ENCODE measurements around the gene FGD1.

Gene FGD1

GRCh38 chrX:54529151-54529550 is 33.1 kb upstream of the FGD1 start:
- no peak for DNase-seq (ENCODE audit: low spot score)
- TF ChIP-seq CTCF (IDR thresholded peaks at IDR 0.05; ENCODE audit: borderline replicate concordance, control extremely low read depth, extremely low read depth, insufficient read depth, missing control alignments), result no peak
- in situ Hi-C loops (cut with MboI; ENCODE audit: low sequenced_read_pairs, unreplicated experiment), result no loop called here

- DNase-seq (ENCODE audit: low spot score), result no peak
These were observed 13.4 kb upstream of the FGD1 start for GRCh38 chrX:54509400-54509799.

GRCh38 chrX:54496936-54497335 is 902 bp upstream of the FGD1 start:
- no peak for TF ChIP-seq CTCF (IDR thresholded peaks at IDR 0.05; ENCODE audit: borderline replicate concordance, control extremely low read depth, extremely low read depth, insufficient read depth, missing control alignments)
- in situ Hi-C loops (cut with MboI; ENCODE audit: low sequenced_read_pairs, unreplicated experiment), result no loop called here

More at GRCh38 chrX:54509400-54509799, 13.4 kb upstream of the FGD1 start:
- in situ Hi-C loops (cut with MboI; ENCODE audit: low sequenced_read_pairs, unreplicated experiment), result no loop called here
- no peak for TF ChIP-seq CTCF (IDR thresholded peaks at IDR 0.05; ENCODE audit: borderline replicate concordance, control extremely low read depth, extremely low read depth, insufficient read depth, missing control alignments)

GRCh38 chrX:54496517-54496852 is 451 bp upstream of the FGD1 start:
- in situ Hi-C loops (cut with MboI; ENCODE audit: low sequenced_read_pairs, unreplicated experiment), result no loop called here
- no peak for DNase-seq (ENCODE audit: low spot score)
- TF ChIP-seq CTCF (IDR thresholded peaks at IDR 0.05; ENCODE audit: borderline replicate concordance, control extremely low read depth, extremely low read depth, insufficient read depth, missing control alignments), result no peak

More at GRCh38 chrX:54496936-54497335, 902 bp upstream of the FGD1 start:
- DNase-seq (ENCODE audit: low spot score), result no peak

- in situ Hi-C loops (cut with MboI; ENCODE audit: low sequenced_read_pairs, unreplicated experiment), result no loop called here
- no peak for TF ChIP-seq CTCF (IDR thresholded peaks at IDR 0.05; ENCODE audit: borderline replicate concordance, control extremely low read depth, extremely low read depth, insufficient read depth, missing control alignments)
- no peak for DNase-seq (ENCODE audit: low spot score)
These were observed 833 bp downstream of the FGD1 start for GRCh38 chrX:54494989-54495813.

GRCh38 chrX:54494166-54494988 is 1.7 kb downstream of the FGD1 start:
- no peak for DNase-seq (ENCODE audit: low spot score)
- TF ChIP-seq CTCF (IDR thresholded peaks at IDR 0.05; ENCODE audit: borderline replicate concordance, control extremely low read depth, extremely low read depth, insufficient read depth, missing control alignments), result no peak
- in situ Hi-C loops (cut with MboI; ENCODE audit: low sequenced_read_pairs, unreplicated experiment), result no loop called here

Measured in GM13976 (cell line).